ENCODE data around the gene NTRK3.

NTRK3 gene

GRCh38 chr15:87998630-87999029 lies 257.9 kb downstream of the NTRK3 start:
- no peaks in the 10 kb centered on the region for H3K4me1 ChIP-seq (ENCODE audit: control insufficient read depth in 1 of 2, insufficient read depth in 2 of 2, low read length in 2 of 2)
- H3K27ac ChIP-seq (ENCODE audit: low read depth, low read length) = no peak overlapping the region
- no peak overlapping the region for H3K4ac ChIP-seq (ENCODE audit: low read depth, low read length)
- no peak overlapping the region for H3K23ac ChIP-seq (ENCODE audit: low read length)
- no peaks in the 10 kb centered on the region for H3K27me3 ChIP-seq (ENCODE audit: insufficient read depth, low read length)
- no peak overlapping the region for H3K9ac ChIP-seq (ENCODE audit: low read length)
- no peak overlapping the region for H3K18ac ChIP-seq (ENCODE audit: low read length)
- H2BK5ac ChIP-seq (ENCODE audit: low read depth, low read length, poor library complexity) = no peak overlapping the region
- no peak for DNase-seq
- H3K4me2 ChIP-seq (ENCODE audit: low read length) = no peak overlapping the region
- no peaks in the 10 kb centered on the region for H3K79me2 ChIP-seq (ENCODE audit: control insufficient read depth, insufficient read depth, low read length, poor library complexity)
- no peaks in the 10 kb centered on the region for H3K36me3 ChIP-seq (ENCODE audit: control insufficient read depth in 1 of 2, insufficient read depth in 2 of 2, low read length in 2 of 2)
- H2BK120ac ChIP-seq (ENCODE audit: insufficient read depth, low read length, poor library complexity) = no peak overlapping the region
- H3K79me1 ChIP-seq (ENCODE audit: low read length) = no peaks in the 10 kb centered on the region
- no peak overlapping the region for H4K8ac ChIP-seq (ENCODE audit: low read depth, low read length)
- no peak overlapping the region for H2AFZ ChIP-seq (ENCODE audit: insufficient read depth, low read length, poor library complexity)
- no peak overlapping the region for H4K91ac ChIP-seq (ENCODE audit: low read depth, low read length)
- H3K14ac ChIP-seq (ENCODE audit: low read length) = no peak overlapping the region
- H2AK5ac ChIP-seq (ENCODE audit: low read length) = no peak overlapping the region
- no peaks in the 10 kb centered on the region for H3K9me3 ChIP-seq (ENCODE audit: insufficient read depth, low read depth, low read length)
- no peak overlapping the region for H3K4me3 ChIP-seq (ENCODE audit: low read depth, low read length)
- H4K12ac ChIP-seq (ENCODE audit: low read depth, low read length) = no peak overlapping the region
- H2BK12ac ChIP-seq (ENCODE audit: low read length) = no peak overlapping the region

- H3K4me3 ChIP-seq (ENCODE audit: low read depth, low read length) = no peak overlapping the region
- no peaks in the 10 kb centered on the region for H3K9me3 ChIP-seq (ENCODE audit: insufficient read depth, low read depth, low read length)
- H3K27ac ChIP-seq (ENCODE audit: low read depth, low read length) = no peak overlapping the region
- no peak overlapping the region for H2AK5ac ChIP-seq (ENCODE audit: low read length)
- no peak for DNase-seq
- no peak overlapping the region for H3K9ac ChIP-seq (ENCODE audit: low read length)
- no peak overlapping the region for H4K91ac ChIP-seq (ENCODE audit: low read depth, low read length)
- no peak overlapping the region for H2BK12ac ChIP-seq (ENCODE audit: low read length)
- no peaks in the 10 kb centered on the region for H3K4me1 ChIP-seq (ENCODE audit: control insufficient read depth in 1 of 2, insufficient read depth in 2 of 2, low read length in 2 of 2)
- no peak overlapping the region for H3K18ac ChIP-seq (ENCODE audit: low read length)
- no peak overlapping the region for H3K4ac ChIP-seq (ENCODE audit: low read depth, low read length)
- no peak overlapping the region for H4K12ac ChIP-seq (ENCODE audit: low read depth, low read length)
- no peak overlapping the region for H3K23ac ChIP-seq (ENCODE audit: low read length)
- H3K79me1 ChIP-seq (ENCODE audit: low read length) = no peaks in the 10 kb centered on the region
- no peak overlapping the region for H2BK120ac ChIP-seq (ENCODE audit: insufficient read depth, low read length, poor library complexity)
- no peak overlapping the region for H4K8ac ChIP-seq (ENCODE audit: low read depth, low read length)
- no peaks in the 10 kb centered on the region for H3K79me2 ChIP-seq (ENCODE audit: control insufficient read depth, insufficient read depth, low read length, poor library complexity)
- no peaks in the 10 kb centered on the region for H3K36me3 ChIP-seq (ENCODE audit: control insufficient read depth in 1 of 2, insufficient read depth in 2 of 2, low read length in 2 of 2)
- whole genome bisulfite sequencing (ENCODE audit: extremely low coverage, insufficient coverage, insufficient read length) = no CpG with 5 or more reads among the region's 2 CpGs
- H3K4me2 ChIP-seq (ENCODE audit: low read length) = no peak overlapping the region
- no peak overlapping the region for H2AFZ ChIP-seq (ENCODE audit: insufficient read depth, low read length, poor library complexity)
- H3K14ac ChIP-seq (ENCODE audit: low read length) = no peak overlapping the region
- no peaks in the 10 kb centered on the region for H3K27me3 ChIP-seq (ENCODE audit: insufficient read depth, low read length)
- H2BK5ac ChIP-seq (ENCODE audit: low read depth, low read length, poor library complexity) = no peak overlapping the region
Observed at GRCh38 chr15:87986776-87987175, 269.8 kb downstream of the NTRK3 start.

GRCh38 chr15:87985451-87985850 lies 271.1 kb downstream of the NTRK3 start:
- WGBS (ENCODE audit: extremely low coverage, insufficient coverage, insufficient read length) = no CpG with 5 or more reads among the region's 7 CpGs
- H3K79me1 ChIP-seq (ENCODE audit: low read length) = no peaks in the 10 kb centered on the region
- H2BK12ac ChIP-seq (ENCODE audit: low read length) = no peak overlapping the region
- H3K23ac ChIP-seq (ENCODE audit: low read length) = no peak overlapping the region
- no peak overlapping the region for H3K14ac ChIP-seq (ENCODE audit: low read length)
- H3K27ac ChIP-seq (ENCODE audit: low read depth, low read length) = no peak overlapping the region
- no peak overlapping the region for H2AK5ac ChIP-seq (ENCODE audit: low read length)
- H2BK120ac ChIP-seq (ENCODE audit: insufficient read depth, low read length, poor library complexity) = no peak overlapping the region
- no peak overlapping the region for H4K8ac ChIP-seq (ENCODE audit: low read depth, low read length)
- no peak overlapping the region for H3K18ac ChIP-seq (ENCODE audit: low read length)
- no peak overlapping the region for H3K4me3 ChIP-seq (ENCODE audit: low read depth, low read length)
- no peak overlapping the region for H4K91ac ChIP-seq (ENCODE audit: low read depth, low read length)
- no peak overlapping the region for H2AFZ ChIP-seq (ENCODE audit: insufficient read depth, low read length, poor library complexity)
- H3K27me3 ChIP-seq (ENCODE audit: insufficient read depth, low read length) = no peaks in the 10 kb centered on the region
- no peaks in the 10 kb centered on the region for H3K36me3 ChIP-seq (ENCODE audit: control insufficient read depth in 1 of 2, insufficient read depth in 2 of 2, low read length in 2 of 2)
- H2BK5ac ChIP-seq (ENCODE audit: low read depth, low read length, poor library complexity) = no peak overlapping the region
- H3K4me1 ChIP-seq (ENCODE audit: control insufficient read depth in 1 of 2, insufficient read depth in 2 of 2, low read length in 2 of 2) = no peaks in the 10 kb centered on the region
- no peaks in the 10 kb centered on the region for H3K9me3 ChIP-seq (ENCODE audit: insufficient read depth, low read depth, low read length)
- H3K79me2 ChIP-seq (ENCODE audit: control insufficient read depth, insufficient read depth, low read length, poor library complexity) = no peaks in the 10 kb centered on the region
- H4K12ac ChIP-seq (ENCODE audit: low read depth, low read length) = no peak overlapping the region
- no peak overlapping the region for H3K9ac ChIP-seq (ENCODE audit: low read length)
- no peak overlapping the region for H3K4ac ChIP-seq (ENCODE audit: low read depth, low read length)
- no peak for DNase-seq
- no peak overlapping the region for H3K4me2 ChIP-seq (ENCODE audit: low read length)

GRCh38 chr15:87981969-87982368 lies 274.6 kb downstream of the NTRK3 start:
- no peaks in the 10 kb centered on the region for H3K79me2 ChIP-seq (ENCODE audit: control insufficient read depth, insufficient read depth, low read length, poor library complexity)
- H3K4me2 ChIP-seq (ENCODE audit: low read length) = no peak overlapping the region
- no peak overlapping the region for H3K4me3 ChIP-seq (ENCODE audit: low read depth, low read length)
- no peaks in the 10 kb centered on the region for H3K79me1 ChIP-seq (ENCODE audit: low read length)
- H2AK5ac ChIP-seq (ENCODE audit: low read length) = no peak overlapping the region
- no peak overlapping the region for H2BK120ac ChIP-seq (ENCODE audit: insufficient read depth, low read length, poor library complexity)
- H3K27ac ChIP-seq (ENCODE audit: low read depth, low read length) = no peak overlapping the region
- no peaks in the 10 kb centered on the region for H3K27me3 ChIP-seq (ENCODE audit: insufficient read depth, low read length)
- H3K18ac ChIP-seq (ENCODE audit: low read length) = no peak overlapping the region
- no peak overlapping the region for H3K9ac ChIP-seq (ENCODE audit: low read length)
- no peaks in the 10 kb centered on the region for H3K4me1 ChIP-seq (ENCODE audit: control insufficient read depth in 1 of 2, insufficient read depth in 2 of 2, low read length in 2 of 2)
- H4K8ac ChIP-seq (ENCODE audit: low read depth, low read length) = no peak overlapping the region
- H2BK5ac ChIP-seq (ENCODE audit: low read depth, low read length, poor library complexity) = no peak overlapping the region
- H3K9me3 ChIP-seq (ENCODE audit: insufficient read depth, low read depth, low read length) = no peaks in the 10 kb centered on the region
- H3K4ac ChIP-seq (ENCODE audit: low read depth, low read length) = no peak overlapping the region
- H3K23ac ChIP-seq (ENCODE audit: low read length) = no peak overlapping the region
- H3K36me3 ChIP-seq (ENCODE audit: control insufficient read depth in 1 of 2, insufficient read depth in 2 of 2, low read length in 2 of 2) = no peaks in the 10 kb centered on the region
- H4K91ac ChIP-seq (ENCODE audit: low read depth, low read length) = no peak overlapping the region
- H3K14ac ChIP-seq (ENCODE audit: low read length) = no peak overlapping the region
- DNase-seq = no peak
- H4K12ac ChIP-seq (ENCODE audit: low read depth, low read length) = no peak overlapping the region
- no peak overlapping the region for H2BK12ac ChIP-seq (ENCODE audit: low read length)
- no CpG with 5 or more reads among the region's 6 CpGs for WGBS (ENCODE audit: extremely low coverage, insufficient coverage, insufficient read length)
- H2AFZ ChIP-seq (ENCODE audit: insufficient read depth, low read length, poor library complexity) = no peak overlapping the region

All from trophoblast cell (in vitro differentiated cells and primary cell).